VCaP (cell line): Measurements from ENCODE around the gene RNU6-1.
A peak's percentile ranks its signal among the peaks of the same experiment; 100 is the strongest.

ENCODE experiments used
- H3K27ac ChIP-seq: fragments of 450-650 bp; 2 replicates; pipeline ENCODE4 v1.5.1; 2017
- TF ChIP-seq, protein P1 (sequence below): fragments of 450-650 bp; conservative IDR thresholded peaks from 2 replicates; pipeline ENCODE4 v1.5.1; 2017; ENCODE audit warnings: mild to moderate bottlenecking, moderate library complexity

The RNU6-1 gene

DNA sequence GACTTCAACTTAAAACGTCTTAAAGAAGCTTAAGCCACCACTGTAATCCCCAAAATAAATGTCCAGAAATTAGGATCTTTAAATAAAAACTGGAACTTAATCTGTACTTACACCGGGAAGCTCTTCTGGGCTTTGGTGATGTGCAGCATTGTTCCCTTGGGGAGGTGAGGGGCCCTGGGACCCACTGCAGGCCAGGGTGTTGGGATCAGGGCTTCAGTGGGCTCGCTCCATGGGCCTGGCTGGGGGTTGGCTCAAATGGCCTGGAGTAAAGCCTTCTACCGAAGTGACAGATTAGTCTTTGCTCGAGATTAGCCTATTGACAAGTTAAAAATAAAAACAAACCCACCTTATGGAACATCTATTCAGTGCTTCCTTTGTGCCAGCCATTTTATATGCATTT, 6.1 kb upstream of the RNU6-1 start:
- H3K27ac ChIP-seq, result no peak overlapping the region
- TF ChIP-seq, protein P1, sequence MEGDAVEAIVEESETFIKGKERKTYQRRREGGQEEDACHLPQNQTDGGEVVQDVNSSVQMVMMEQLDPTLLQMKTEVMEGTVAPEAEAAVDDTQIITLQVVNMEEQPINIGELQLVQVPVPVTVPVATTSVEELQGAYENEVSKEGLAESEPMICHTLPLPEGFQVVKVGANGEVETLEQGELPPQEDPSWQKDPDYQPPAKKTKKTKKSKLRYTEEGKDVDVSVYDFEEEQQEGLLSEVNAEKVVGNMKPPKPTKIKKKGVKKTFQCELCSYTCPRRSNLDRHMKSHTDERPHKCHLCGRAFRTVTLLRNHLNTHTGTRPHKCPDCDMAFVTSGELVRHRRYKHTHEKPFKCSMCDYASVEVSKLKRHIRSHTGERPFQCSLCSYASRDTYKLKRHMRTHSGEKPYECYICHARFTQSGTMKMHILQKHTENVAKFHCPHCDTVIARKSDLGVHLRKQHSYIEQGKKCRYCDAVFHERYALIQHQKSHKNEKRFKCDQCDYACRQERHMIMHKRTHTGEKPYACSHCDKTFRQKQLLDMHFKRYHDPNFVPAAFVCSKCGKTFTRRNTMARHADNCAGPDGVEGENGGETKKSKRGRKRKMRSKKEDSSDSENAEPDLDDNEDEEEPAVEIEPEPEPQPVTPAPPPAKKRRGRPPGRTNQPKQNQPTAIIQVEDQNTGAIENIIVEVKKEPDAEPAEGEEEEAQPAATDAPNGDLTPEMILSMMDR, result no peak

DNA sequence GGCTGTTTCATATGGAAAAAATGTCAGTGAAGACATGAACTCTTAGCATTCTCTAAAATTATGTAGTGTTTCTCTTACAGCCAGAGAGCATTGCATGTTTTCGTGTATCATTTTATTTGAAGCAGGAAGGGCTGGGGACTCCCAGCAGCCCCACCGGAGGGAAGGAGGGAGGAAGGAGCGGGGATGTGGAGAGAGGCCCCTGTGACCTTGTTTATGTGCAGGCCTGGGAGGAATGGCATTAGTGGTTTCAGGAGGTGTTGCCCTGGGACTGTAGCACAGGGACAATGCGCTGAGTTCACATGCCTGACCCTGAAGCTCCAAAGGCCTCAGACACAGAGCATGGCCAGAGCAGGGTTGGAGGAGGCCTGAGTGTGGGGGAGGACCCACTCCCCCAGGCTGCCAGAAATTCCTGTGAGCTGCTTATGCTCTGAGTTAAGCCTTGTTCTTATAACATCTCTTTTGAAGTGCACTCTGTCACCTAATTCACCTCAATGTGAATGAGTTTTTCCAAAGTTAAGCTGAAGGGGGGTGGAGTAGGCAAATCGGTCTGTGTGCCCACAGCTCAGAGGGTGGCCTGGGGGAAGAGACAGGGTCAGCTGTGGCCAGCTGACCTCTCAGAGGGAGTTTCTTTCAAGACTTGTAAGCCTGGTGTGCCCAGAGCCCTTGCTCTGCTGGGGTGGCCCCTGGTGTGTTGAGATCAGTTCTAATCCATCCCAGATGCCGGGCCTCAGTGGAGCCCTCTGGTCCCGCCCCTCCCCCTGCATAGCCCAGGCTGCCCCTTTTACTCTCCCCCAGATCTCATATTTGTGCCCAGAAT, 3.9 kb upstream of the RNU6-1 start:
- TF ChIP-seq, protein P1, result no peak
- H3K27ac ChIP-seq, result no peak overlapping the region

DNA sequence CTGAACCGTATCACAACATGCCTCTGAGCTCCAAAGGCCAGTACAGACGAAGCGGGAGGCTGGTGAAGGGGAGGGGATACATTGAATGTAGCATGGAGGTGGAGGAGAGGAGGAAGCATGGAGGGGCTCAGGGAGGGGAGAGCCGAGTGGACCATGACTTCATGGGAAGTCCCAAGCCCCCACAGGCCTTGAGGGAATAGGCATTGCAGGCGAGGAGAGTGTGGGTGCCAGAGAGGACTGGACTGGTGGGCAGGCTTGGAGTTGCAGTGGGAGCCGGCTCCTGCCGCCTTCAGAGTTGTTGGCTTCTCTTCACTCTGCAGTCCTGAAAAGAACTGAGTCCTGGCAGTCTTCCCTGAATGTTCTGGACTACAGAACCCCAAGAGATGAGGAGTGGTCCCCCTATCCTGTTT, 3.3 kb upstream of the RNU6-1 start:
- H3K27ac ChIP-seq, result no peak overlapping the region
- TF ChIP-seq, protein P1, result no peak

DNA sequence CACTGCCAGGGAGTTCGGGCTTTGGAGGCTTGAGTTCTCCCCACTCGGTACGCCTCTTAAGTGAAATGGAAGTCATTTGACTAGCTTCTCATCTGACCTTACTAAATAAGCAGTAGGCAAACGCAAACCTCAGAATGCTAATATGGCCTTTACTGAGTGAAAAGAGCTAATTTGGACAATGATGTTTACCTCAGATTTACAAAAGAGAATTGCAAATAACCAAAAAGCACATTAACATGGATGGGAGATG, 1.6 kb upstream of the RNU6-1 start:
- TF ChIP-seq, protein P1, result no peak
- peak overlapping the region; percentile 91 for H3K27ac ChIP-seq

DNA sequence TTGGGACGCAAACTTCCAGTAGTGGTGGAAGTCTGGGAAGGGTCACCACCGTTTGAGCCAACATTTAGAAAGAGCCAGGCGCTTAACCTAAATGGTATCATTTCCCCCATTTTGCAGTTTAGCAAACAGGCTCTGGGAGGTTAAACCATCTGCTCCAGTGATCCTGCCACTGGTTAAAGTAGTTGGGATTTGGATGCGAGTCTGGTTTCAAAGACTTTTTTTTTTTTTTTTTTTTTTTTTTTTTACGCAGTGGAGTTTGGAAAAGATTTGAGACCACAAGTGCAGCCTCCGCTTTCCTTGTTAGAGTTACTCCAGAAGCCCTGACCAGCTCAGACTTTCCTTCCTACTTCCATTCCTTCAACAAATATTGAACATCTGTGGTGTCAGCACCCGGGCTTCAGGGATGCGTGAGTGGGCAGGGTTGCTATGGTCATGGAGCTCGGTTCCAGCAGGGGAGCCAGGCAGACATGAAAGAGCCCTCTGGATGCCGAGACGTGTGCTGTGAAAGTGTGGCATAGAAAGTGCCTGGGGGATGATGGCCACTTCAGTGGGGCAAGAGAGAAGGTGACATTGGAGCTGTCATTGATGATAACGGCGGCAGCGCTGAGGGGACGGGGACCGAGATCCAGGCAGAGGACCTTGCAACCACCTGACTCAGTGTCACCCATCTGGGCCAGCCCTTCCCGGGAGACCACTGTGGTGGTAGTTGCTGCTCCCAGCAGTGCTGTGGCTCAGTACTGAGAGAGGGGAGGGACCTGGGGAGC, 1.1 kb upstream of the RNU6-1 start:
- TF ChIP-seq, protein P1, result 0 out of 2 replicates have a peak, but pooled peaks have one; percentile 11
- H3K27ac ChIP-seq, result peak overlapping the region; percentile 91

DNA sequence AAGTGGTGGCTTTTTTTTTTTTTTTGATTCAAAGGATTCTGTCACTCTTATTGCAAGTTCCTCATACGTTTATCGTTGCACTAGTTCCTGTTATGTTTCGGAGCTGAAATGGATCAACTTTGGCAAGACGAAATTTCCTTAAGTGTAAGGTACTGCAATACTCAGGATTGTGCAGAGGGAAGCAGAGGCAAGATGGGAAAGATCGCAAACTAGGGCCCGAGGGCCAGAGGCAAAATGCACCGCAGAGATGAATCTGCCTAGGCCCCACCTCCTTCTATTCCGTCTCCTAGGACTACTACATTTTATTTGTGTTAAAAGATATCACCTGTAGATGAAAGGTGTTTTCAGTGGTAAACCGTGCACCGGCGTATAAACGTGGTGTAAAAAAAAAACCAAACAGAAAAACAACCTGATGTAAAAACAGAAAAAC, 331 bp downstream of the RNU6-1 start:
- peak overlapping the region; percentile 91 for H3K27ac ChIP-seq
- TF ChIP-seq, protein P1, result no peak

DNA sequence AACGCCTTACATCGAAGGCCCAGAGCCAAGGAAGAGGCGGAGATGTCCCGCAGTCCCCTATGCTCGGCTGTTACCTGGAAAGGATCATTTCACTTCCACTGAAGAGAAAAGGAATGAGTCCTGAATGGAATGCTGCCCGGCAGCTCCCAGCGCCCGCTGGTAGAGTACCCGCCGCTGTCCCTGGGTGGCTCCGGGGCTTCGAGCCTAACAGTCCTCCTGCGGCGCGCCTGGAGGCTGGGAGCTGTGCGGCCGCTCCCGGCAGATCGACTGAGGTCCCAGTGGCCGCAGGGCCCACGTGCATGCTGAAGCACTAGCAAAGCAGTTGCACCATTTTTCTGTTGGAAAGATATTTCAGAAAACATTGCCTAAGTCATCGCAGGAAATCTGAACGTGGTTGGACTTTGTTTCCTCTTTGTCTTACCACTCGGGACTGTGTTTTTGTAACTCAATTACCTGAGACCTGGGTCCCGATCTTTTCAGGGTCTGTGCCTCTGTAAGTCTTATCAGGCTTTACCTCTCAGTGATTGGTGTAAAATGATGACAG, 984 bp downstream of the RNU6-1 start:
- TF ChIP-seq, protein P1, result peak; percentile 33; the same call in 1 of the 2 replicates
- H3K27ac ChIP-seq, result peak overlapping the region; percentile 91
